Parathyroid adenoma (tissue), 2 donors: ENCODE measurements around the gene OBSCN.

ENCODE experiments used
- H2AFZ ChIP-seq: fragments of 300-600 bp; sonication (generic); one replicate; pipeline ENCODE4 v1.7.0; 2017; ENCODE audit warnings: antibody characterized with exemption, mild to moderate bottlenecking
- H3K27ac ChIP-seq: fragments of 300-600 bp; sonication (generic); one replicate; pipeline ENCODE4 v1.7.0; 2017
- H3K27me3 ChIP-seq: fragments of 300-600 bp; sonication (generic); one replicate; pipeline ENCODE4 v1.7.0; 2017; ENCODE audit warnings: low read length; ENCODE audit not compliant: control insufficient read depth, insufficient read depth
- H3K36me3 ChIP-seq: fragments of 300-600 bp; sonication (generic); one replicate; pipeline ENCODE4 v1.7.0; 2017; ENCODE audit warnings: low read length; ENCODE audit not compliant: control insufficient read depth, insufficient read depth
- H3K4me1 ChIP-seq: fragments of 300-600 bp; sonication (generic); one replicate; pipeline ENCODE4 v1.7.0; 2017; ENCODE audit warnings: control low read depth
- H3K4me2 ChIP-seq: fragments of 300-600 bp; sonication (generic); one replicate; pipeline ENCODE4 v1.7.0; 2017; ENCODE audit warnings: low read length
- H3K4me3 ChIP-seq: fragments of 300-600 bp; sonication (generic); one replicate; pipeline ENCODE4 v1.7.0; 2017; ENCODE audit warnings: low read depth, low read length
- H3K79me2 ChIP-seq: fragments of 300-600 bp; sonication (generic); one replicate; pipeline ENCODE4 v1.7.0; 2017; ENCODE audit warnings: control low read depth
- H3K9ac ChIP-seq: fragments of 300-600 bp; sonication (generic); one replicate; pipeline ENCODE4 v1.7.0; 2017; ENCODE audit warnings: mild to moderate bottlenecking
- H3K9me3 ChIP-seq: fragments of 300-600 bp; sonication (generic); one replicate; pipeline ENCODE4 v1.7.0; 2017; ENCODE audit warnings: low read length; ENCODE audit not compliant: control insufficient read depth
- CTCF ChIP-seq: fragments of 300-600 bp; sonication (generic); IDR thresholded peaks from one replicate; pipeline ENCODE4 v1.7.0; 2017; ENCODE audit warnings: antibody characterized with exemption, mild to moderate bottlenecking
- donor health status: primary hyperparathyroidism.

OBSCN gene

GRCh38 chr1:228206582-228207351 lies 1.1 kb upstream of the OBSCN start:
- Histone ChIP-seq H2AFZ (peak overlapping the region; percentile 17), H3K4me3 (no peak overlapping the region), H3K27ac (no peak overlapping the region), H3K4me2 (no peak overlapping the region), H3K9ac (no peak overlapping the region), H3K9me3 (no peaks in the 10 kb centered on the region), H3K4me1 (peaks cover 3% of the 10 kb centered on the region), H3K79me2 (no peaks in the 10 kb centered on the region), H3K36me3 (no peaks in the 10 kb centered on the region), H3K27me3 (no peaks in the 10 kb centered on the region)
- no peak for TF ChIP-seq CTCF

- H3K27ac ChIP-seq, result no peak overlapping the region
- H3K4me3 ChIP-seq, result no peak overlapping the region
- H3K4me2 ChIP-seq, result no peak overlapping the region
Observed at GRCh38 chr1:228207381-228207810, 448 bp upstream of the OBSCN start.

GRCh38 chr1:228208831-228209551 lies 1.1 kb downstream of the OBSCN start:
- TF ChIP-seq CTCF, result no peak
- Histone ChIP-seq H3K27me3 (no peaks in the 10 kb centered on the region), H3K9ac (no peak overlapping the region), H3K4me3 (no peak overlapping the region), H3K36me3 (no peaks in the 10 kb centered on the region), H3K79me2 (no peaks in the 10 kb centered on the region), H3K4me1 (peaks cover 3% of the 10 kb centered on the region), H3K4me2 (no peak overlapping the region), H3K27ac (no peak overlapping the region), H2AFZ (no peak overlapping the region), H3K9me3 (no peaks in the 10 kb centered on the region)

More at GRCh38 chr1:228207381-228207810, 448 bp upstream of the OBSCN start:
- no peaks in the 10 kb centered on the region for H3K27me3 ChIP-seq
- H3K79me2 ChIP-seq, result no peaks in the 10 kb centered on the region
- no peak for TF ChIP-seq CTCF
- peaks cover 3% of the 10 kb centered on the region for H3K4me1 ChIP-seq
- H3K9ac ChIP-seq, result no peak overlapping the region
- H3K36me3 ChIP-seq, result no peaks in the 10 kb centered on the region
- no peak overlapping the region for H2AFZ ChIP-seq
- no peaks in the 10 kb centered on the region for H3K9me3 ChIP-seq

- no peak overlapping the region for H3K4me2 ChIP-seq
- H3K4me3 ChIP-seq, result no peak overlapping the region
- no peak overlapping the region for H3K9ac ChIP-seq
- H3K36me3 ChIP-seq, result no peaks in the 10 kb centered on the region
- H3K9me3 ChIP-seq, result no peaks in the 10 kb centered on the region
- H3K79me2 ChIP-seq, result no peaks in the 10 kb centered on the region
- no peak for TF ChIP-seq CTCF
- peaks cover 3% of the 10 kb centered on the region for H3K4me1 ChIP-seq
- H3K27me3 ChIP-seq, result no peaks in the 10 kb centered on the region
- no peak overlapping the region for H2AFZ ChIP-seq
- no peak overlapping the region for H3K27ac ChIP-seq
Observed at GRCh38 chr1:228209657-228210056, 1.8 kb downstream of the OBSCN start.
